Measurements from ENCODE around the gene NDUFB10.
A peak's percentile ranks its signal among the peaks of the same experiment; 100 is the strongest.

DNA sequence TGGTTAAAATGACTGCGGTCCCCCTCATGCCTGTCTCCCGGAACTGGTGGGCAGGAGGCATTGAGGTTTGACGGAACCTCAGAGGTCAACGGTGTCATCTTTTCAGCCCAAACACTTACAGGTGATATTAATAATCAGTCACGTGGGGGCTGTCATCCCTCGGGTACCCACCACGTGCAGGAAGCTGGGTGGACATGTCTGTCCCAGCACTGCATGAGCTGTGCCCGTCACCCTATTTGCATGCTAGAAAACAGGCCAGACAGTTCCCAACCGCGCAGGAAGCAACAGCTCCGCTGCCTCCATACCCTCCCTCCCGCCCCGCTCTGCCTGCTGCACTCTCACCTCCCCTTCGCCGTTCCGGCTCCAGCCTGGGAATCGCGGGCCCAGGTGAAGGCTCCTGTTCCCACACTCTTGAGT, 31.8 kb downstream of the NDUFB10 start:
- peak; percentile 31; the same call in 1 of the 2 replicates for TF ChIP-seq POLR2A (IDR thresholded peaks at IDR 0.05; ENCODE audit: low read depth, low read length)
- TF ChIP-seq TAF1 (IDR thresholded peaks at IDR 0.05; ENCODE audit: borderline replicate concordance, low read depth, low read length): no peak
